Endothelial cell of umbilical vein (primary cell): Measurements from ENCODE around the gene GDPD4. TPM values are rescaled to one million over a fixed set of nuclear protein-coding genes. Genes with fewer than 3 reads are reported as not detected.

Source experiments
- BruUV-seq: library from RNA; stranded (reverse); fragments of 400-500 nt; replicated peaks from 2 replicates; lab custom pipeline; 2021; lab: Mats Ljungman, UMichigan
- CTCF ChIA-PET: fragments of 300-600, 350-600 bp; sonication (Branson Sonifier 250); formaldehyde crosslinking; loops from one replicate; lab custom pipeline; 2021; ENCODE audit warnings: antibody characterized with exemption, inconsistent platforms; lab: Charles Lee
- POLR2A ChIA-PET: fragments of 300-600, 350-600 bp; sonication (Branson Sonifier 250); formaldehyde crosslinking; loops from one replicate; lab custom pipeline; 2021; ENCODE audit warnings: antibody characterized with exemption, inconsistent platforms; lab: Charles Lee
- DNase-seq: peaks from one replicate; pipeline ENCODE4 v3.0.0-alpha.2; 2011; ENCODE audit warnings: low read depth, low spot score
- FAIRE-seq: peaks from 2 replicates; lab custom pipeline; 2011; peaks lifted over from hg19 to GRCh38; lab: Jason Lieb, UNC
- H2AFZ ChIP-seq: 2 replicates; pipeline ENCODE4 v1.6.0; 2012; ENCODE audit warnings: low read depth, low read length, control low read depth, inconsistent platforms
- H3K27ac ChIP-seq: 2 replicates; pipeline ENCODE4 v1.5.1; 2011; ENCODE audit warnings: low read depth, mild to moderate bottlenecking, control low read depth, low read length, moderate library complexity; ENCODE audit not compliant: insufficient read depth
- H3K27me3 ChIP-seq, 2 experiments: 2 replicates each; pipeline versions ENCODE4 v1.6.0 to v1.6.1; 2011; ENCODE audit warnings: low read length in 2 of 2, mixed read lengths in 1 of 2; ENCODE audit not compliant: control insufficient read depth in 2 of 2, insufficient read depth in 2 of 2
- H3K36me3 ChIP-seq, 2 experiments: 2 replicates in 1 of 2; 3 replicates in 1 of 2; pipeline ENCODE4 v1.5.1; 2011; ENCODE audit warnings: low read length in 2 of 2, mild to moderate bottlenecking in 1 of 2, moderate library complexity in 1 of 2; ENCODE audit not compliant: control insufficient read depth in 2 of 2, insufficient read depth in 2 of 2; ENCODE audit errors: extremely low read depth in 1 of 2
- H3K4me1 ChIP-seq: 3 replicates; pipeline ENCODE4 v1.5.1; 2011; ENCODE audit warnings: mild to moderate bottlenecking, low read length; ENCODE audit not compliant: control insufficient read depth, insufficient read depth; ENCODE audit errors: extremely low read depth
- H3K4me2 ChIP-seq: 2 replicates; pipeline ENCODE4 v1.6.1; 2011; ENCODE audit warnings: low read length, control low read depth, mixed read lengths; ENCODE audit not compliant: insufficient read depth
- H3K4me3 ChIP-seq, 3 experiments: fragments of 200-600 bp in 1 of 3; sonication (generic), shearing (Covaris generic) in 1 of 3; replicated peaks in 1 of 3; 2 replicates each; pipeline ENCODE4 v1.5.1; 2011 to 2016; ENCODE audit warnings: control low read depth in 3 of 3, low read length in 3 of 3, mild to moderate bottlenecking in 2 of 3, inconsistent platforms in 1 of 3, low read depth in 1 of 3, moderate library complexity in 1 of 3; ENCODE audit not compliant: insufficient read depth in 1 of 3
- H3K79me2 ChIP-seq: 2 replicates; pipeline ENCODE4 v1.6.0; 2012; ENCODE audit warnings: low read length, inconsistent platforms; ENCODE audit not compliant: control insufficient read depth, insufficient read depth
- H3K9ac ChIP-seq: replicated peaks from 2 replicates; pipeline ENCODE3; 2011; ENCODE audit warnings: low read length, control low read depth; ENCODE audit not compliant: insufficient read depth; ENCODE audit errors: extremely low read depth
- H3K9me1 ChIP-seq: replicated peaks from 3 replicates; pipeline ENCODE4 v1.6.0; 2011; ENCODE audit warnings: mild to moderate bottlenecking, low read length; ENCODE audit not compliant: control insufficient read depth, insufficient read depth; ENCODE audit errors: extremely low read depth
- H3K9me3 ChIP-seq: replicated peaks from 2 replicates; pipeline ENCODE4 v1.5.1; 2012; ENCODE audit warnings: low read length, inconsistent platforms; ENCODE audit not compliant: control insufficient read depth, insufficient read depth
- H4K20me1 ChIP-seq: replicated peaks from 2 replicates; pipeline ENCODE3; 2011; ENCODE audit warnings: mild to moderate bottlenecking, low read length; ENCODE audit not compliant: control insufficient read depth, insufficient read depth; ENCODE audit errors: extremely low read depth
- CTCF ChIP-seq, 2 donors: IDR thresholded peaks; 1 replicate in 1 of 2; 2 replicates in 1 of 2; pipeline ENCODE4 v1.5.1; 2011; ENCODE audit warnings: low read length in 2 of 2, mild to moderate bottlenecking in 2 of 2, moderate library complexity in 2 of 2, control low read depth in 1 of 2, inconsistent platforms in 1 of 2, low read depth in 1 of 2; ENCODE audit not compliant: insufficient read depth in 1 of 2; ENCODE audit errors: extremely low read depth in 1 of 2
- EZH2 ChIP-seq: IDR thresholded peaks from 2 replicates; pipeline ENCODE4 v1.6.1; 2012; ENCODE audit warnings: borderline replicate concordance, low read depth, mild to moderate bottlenecking, moderate library complexity, low read length, inconsistent platforms; ENCODE audit not compliant: severe bottlenecking
- FOS ChIP-seq: IDR thresholded peaks from 2 replicates; pipeline ENCODE4 v1.6.1; 2011; ENCODE audit warnings: mild to moderate bottlenecking, low read length, moderate library complexity, borderline replicate concordance; ENCODE audit not compliant: insufficient read depth
- GATA2 ChIP-seq: IDR thresholded peaks from 2 replicates; pipeline ENCODE4 v1.7.0; 2011; ENCODE audit warnings: low read depth, mild to moderate bottlenecking, moderate library complexity, mixed read lengths, low read length; ENCODE audit not compliant: insufficient read length, insufficient read depth
- JUN ChIP-seq: IDR thresholded peaks from 2 replicates; pipeline ENCODE4 v1.6.1; 2011; ENCODE audit warnings: borderline replicate concordance, low read depth; ENCODE audit not compliant: insufficient read length, insufficient read depth
- MAX ChIP-seq: IDR thresholded peaks from 2 replicates; pipeline ENCODE4 v1.6.1; 2011; ENCODE audit not compliant: insufficient read depth, insufficient read length
- MYC ChIP-seq: IDR thresholded peaks from one replicate; pipeline ENCODE4 v1.6.1; 2011; ENCODE audit warnings: mild to moderate bottlenecking, low read depth, low read length
- POLR2A ChIP-seq: IDR thresholded peaks from 2 replicates; pipeline ENCODE4 v1.6.1; 2012; ENCODE audit warnings: low read depth, mild to moderate bottlenecking, control low read depth, low read length
- POLR2AphosphoS5 ChIP-seq: IDR thresholded peaks from 2 replicates; pipeline ENCODE4 v1.6.1; 2012; ENCODE audit warnings: low read depth, mild to moderate bottlenecking, control low read depth, low read length, moderate library complexity; ENCODE audit not compliant: insufficient read depth
- dilution Hi-C: fragments of 300-500 bp; cut with MboI; formaldehyde crosslinking; loops from one replicate; pipeline ENCODE4 v1.15.0; 2019; ENCODE audit warnings: low sequenced_read_pairs; ENCODE audit not compliant: extremely low pct_ligation_motif_present
- intact Hi-C: fragments of 100-400 bp; cut with micrococcal nuclease; formaldehyde crosslinking; loops from one replicate; pipeline ENCODE4 v1.10.0; 2022
- polyA plus RNA-seq, 4 experiments: library from polyadenylated mRNA; depleted of rRNA in 3 of 4; stranded (reverse) in 3 of 4; unstranded in 1 of 4; fragments of >200 nt; gene quantifications; 2 replicates each; pipeline versions ENCODE4 v1.2.1 to v1.2.3, GENCODE V29; 2011 to 2012; ENCODE audit warnings: missing spikeins in 1 of 4
- total RNA-seq: library from RNA; stranded (reverse); gene quantifications from 2 replicates; pipeline ENCODE4 v1.2.3, GENCODE V29; 2021

GDPD4 gene
- total and polyA plus RNA-seq, 2 donors (not counting 3 experiments of a cell fraction or from before 2014, with no cell fraction given), result not detected

- CTCF ChIA-PET, result interaction anchor here (0.6 to 0.9 kb wide), 4 partner anchors 13 to 231 kb away, joined by 3 read pairs; no protein-coding TSS in a partner anchor
- Histone ChIP-seq H3K4me2 (no peak overlapping the region), H3K4me1 (no peaks in the 10 kb centered on the region), H3K9me3 (no peaks in the 10 kb centered on the region), H4K20me1 (no peaks in the 10 kb centered on the region), H3K9me1 (no peaks in the 10 kb centered on the region), H2AFZ (no peak overlapping the region), H3K9ac (no peak overlapping the region), H3K4me3 (no peak overlapping the region), H3K27ac (no peak overlapping the region), H3K36me3 (no peaks in the 10 kb centered on the region), H3K27me3 (peaks cover 2 to 5% of the 10 kb centered on the region in 2 experiments), H3K79me2 (no peaks in the 10 kb centered on the region)
- FAIRE-seq (no peak), DNase-seq (no peak)
- BruUV-seq, result no TSS peak
- TF ChIP-seq POLR2AphosphoS5, result no peak
- TF ChIP-seq JUN, result no peak
- no peak for TF ChIP-seq POLR2A
- TF ChIP-seq FOS, result no peak
- POLR2A ChIA-PET, result no interaction called here
- dilution Hi-C loops, result no loop called here
- intact Hi-C loops, result no loop called here
These were observed 15.4 kb upstream of the GDPD4 start for GRCh38 chr11:77316733-77317342.

GRCh38 chr11:77312107-77312506, 10.6 kb upstream of the GDPD4 start:
- CTCF ChIA-PET, result interaction anchor here (1.3 kb wide), 1 partner anchor 13 kb away, joined by 3 read pairs; no protein-coding TSS in a partner anchor
- H3K4me3 ChIP-seq, result no peak overlapping the region
- no peak overlapping the region for H2AFZ ChIP-seq
- no peak overlapping the region for H3K27ac ChIP-seq
- no peak for DNase-seq
- no peak overlapping the region for H3K9ac ChIP-seq
- H3K9me3 ChIP-seq, result no peaks in the 10 kb centered on the region
- no peak for FAIRE-seq
- dilution Hi-C loops, result no loop called here
- H3K36me3 ChIP-seq, result no peaks in the 10 kb centered on the region
- H3K4me1 ChIP-seq, result no peaks in the 10 kb centered on the region
- H4K20me1 ChIP-seq, result no peaks in the 10 kb centered on the region
- H3K27me3 ChIP-seq, result peaks cover 2 to 5% of the 10 kb centered on the region in 2 experiments
- BruUV-seq, result no TSS peak
- intact Hi-C loops, result no loop called here
- H3K79me2 ChIP-seq, result no peaks in the 10 kb centered on the region
- H3K9me1 ChIP-seq, result no peaks in the 10 kb centered on the region
- TF ChIP-seq FOS, result no peak
- TF ChIP-seq POLR2A, result no peak
- TF ChIP-seq EZH2, result no peak
- no peak for TF ChIP-seq MYC
- no peak for TF ChIP-seq POLR2AphosphoS5
- no peak for TF ChIP-seq CTCF (IDR thresholded peaks at IDR 0.05; ENCODE audit: extremely low read depth in 1 of 2, insufficient read depth in 1 of 2, low read depth in 1 of 2, low read length in 2 of 2)
- TF ChIP-seq JUN, result no peak
- no peak for TF ChIP-seq GATA2
- TF ChIP-seq MAX, result no peak
- H3K4me2 ChIP-seq, result no peak overlapping the region
- POLR2A ChIA-PET, result no interaction called here
